Chondrocyte (in vitro differentiated cells): ENCODE results near the gene DCP1A. TPM values are rescaled to one million over a fixed set of nuclear protein-coding genes. Genes with fewer than 3 reads are reported as not detected.

ENCODE experiments used
- DNase-seq: peaks from one replicate; pipeline ENCODE4 v3.0.0; 2021; ENCODE audit warnings: mixed read lengths, low spot score
- H3K27ac Mint-ChIP-seq: one replicate; pipeline ENCODE4 v1.8.0; 2021; ENCODE audit warnings: mild to moderate bottlenecking, moderate library complexity, mixed read lengths; ENCODE audit not compliant: unreplicated experiment
- H3K27me3 Mint-ChIP-seq: 2 replicates; pipeline ENCODE4 v1.8.0; 2021; ENCODE audit warnings: low read depth, mixed read lengths
- H3K36me3 Mint-ChIP-seq: 2 replicates; pipeline ENCODE4 v1.8.0; 2021; ENCODE audit warnings: low read depth, mixed read lengths
- H3K4me1 Mint-ChIP-seq: 2 replicates; pipeline ENCODE4 v1.8.0; 2021; ENCODE audit warnings: low read depth, mild to moderate bottlenecking, mixed read lengths
- H3K4me3 Mint-ChIP-seq: one replicate; pipeline ENCODE4 v1.8.0; 2021; ENCODE audit warnings: mild to moderate bottlenecking, moderate library complexity, mixed read lengths; ENCODE audit not compliant: unreplicated experiment
- H3K9me3 Mint-ChIP-seq: 2 replicates; pipeline ENCODE4 v1.8.0; 2021; ENCODE audit warnings: low read depth, mixed read lengths
- CTCF ChIP-seq: fragments of 200-600 bp; sonication (generic); IDR thresholded peaks from 2 replicates; pipeline ENCODE4 v1.5.0; 2021; ENCODE audit warnings: antibody characterized with exemption, mild to moderate bottlenecking, moderate library complexity
- total RNA-seq: library from RNA; stranded (reverse); gene quantifications from 3 replicates; pipeline ENCODE4 v1.2.1, GENCODE V29; 2021

The DCP1A gene
- total RNA-seq, 1 donor from 2014 or later, result 15.6 TPM

- no peak overlapping the region for H3K27ac Mint-ChIP-seq
Measured at GRCh38 chr3:53267766-53268165, 79.6 kb downstream of the DCP1A start.

GRCh38 chr3:53264718-53265117, 82.6 kb downstream of the DCP1A start:
- H3K27me3 Mint-ChIP-seq, result no peaks in the 10 kb centered on the region
- peaks cover 16% of the 10 kb centered on the region for H3K4me1 Mint-ChIP-seq
- TF ChIP-seq CTCF, result no peak

More at GRCh38 chr3:53267766-53268165, 79.6 kb downstream of the DCP1A start:
- Mint-ChIP-seq H3K9me3 (no peaks in the 10 kb centered on the region), H3K27me3 (no peaks in the 10 kb centered on the region), H3K4me3 (no peak overlapping the region), H3K36me3 (no peaks in the 10 kb centered on the region), H3K4me1 (peaks cover 22% of the 10 kb centered on the region)
- no peak for DNase-seq
- no peak for TF ChIP-seq CTCF

GRCh38 chr3:53263907-53264306, 83.4 kb downstream of the DCP1A start:
- no peaks in the 10 kb centered on the region for H3K36me3 Mint-ChIP-seq
- DNase-seq, result no peak
- no peak overlapping the region for H3K4me3 Mint-ChIP-seq
- no peak for TF ChIP-seq CTCF
- no peaks in the 10 kb centered on the region for H3K27me3 Mint-ChIP-seq
- H3K27ac Mint-ChIP-seq, result no peak overlapping the region
- no peaks in the 10 kb centered on the region for H3K9me3 Mint-ChIP-seq
- H3K4me1 Mint-ChIP-seq, result peaks cover 22% of the 10 kb centered on the region

More at GRCh38 chr3:53264718-53265117, 82.6 kb downstream of the DCP1A start:
- Mint-ChIP-seq H3K9me3 (no peaks in the 10 kb centered on the region), H3K36me3 (no peaks in the 10 kb centered on the region), H3K27ac (no peak overlapping the region), H3K4me3 (no peak overlapping the region)
- DNase-seq, result no peak

GRCh38 chr3:53261712-53262111, 85.6 kb downstream of the DCP1A start:
- Mint-ChIP-seq H3K9me3 (no peaks in the 10 kb centered on the region), H3K27ac (no peak overlapping the region), H3K4me1 (peaks cover 19% of the 10 kb centered on the region), H3K27me3 (no peaks in the 10 kb centered on the region), H3K4me3 (no peak overlapping the region), H3K36me3 (no peaks in the 10 kb centered on the region)
- no peak for DNase-seq
- no peak for TF ChIP-seq CTCF

- no peaks in the 10 kb centered on the region for H3K9me3 Mint-ChIP-seq
- H3K4me3 Mint-ChIP-seq, result no peak overlapping the region
- H3K27ac Mint-ChIP-seq, result no peak overlapping the region
- H3K36me3 Mint-ChIP-seq, result no peaks in the 10 kb centered on the region
- DNase-seq, result no peak
- H3K27me3 Mint-ChIP-seq, result no peaks in the 10 kb centered on the region
- TF ChIP-seq CTCF, result no peak
- H3K4me1 Mint-ChIP-seq, result peaks cover 19% of the 10 kb centered on the region
Measured at GRCh38 chr3:53260286-53260785, 87.0 kb downstream of the DCP1A start.
